GM12878 (cell line): ENCODE data around the gene DIO3. TPM values are rescaled to one million over a fixed set of nuclear protein-coding genes. Genes with fewer than 3 reads are reported as not detected.

Experiments used
- ATAC-seq: fragments of 200-7000 bp; cut with Tn5 transposase; 3 replicates; pipeline ENCODE4 v1.9.1; 2020; ENCODE audit warnings: mild to moderate bottlenecking, moderate library complexity
- BruUV-seq: library from RNA; stranded (reverse); fragments of 400-500 nt; replicated peaks from 2 replicates; lab custom pipeline; 2021; lab: Mats Ljungman, UMichigan
- CTCF ChIA-PET: fragments of 300-600 bp; sonication (Branson Sonifier 250); formaldehyde crosslinking; extraction: SDS; loops from one replicate; lab custom pipeline; 2021; ENCODE audit warnings: inconsistent platforms; lab: Yijun Ruan, JAX
- POLR2A ChIA-PET: fragments of 350-600 bp; formaldehyde crosslinking; extraction: SDS; loops from one replicate; lab custom pipeline; 2021; ENCODE audit warnings: inconsistent platforms; lab: Charles Lee
- RAD21 ChIA-PET: fragments of 300-600 bp; sonication (Branson Sonifier 250); formaldehyde crosslinking; loops from one replicate; lab custom pipeline; 2023; ENCODE audit warnings: antibody characterized with exemption; ENCODE audit not compliant: unreplicated experiment; lab: Charles Lee
- SMC1A ChIA-PET: fragments of 300-600 bp; sonication (Branson Sonifier 250); formaldehyde crosslinking; loops from one replicate; lab custom pipeline; 2023; ENCODE audit not compliant: unreplicated experiment, uncharacterized antibody; lab: Charles Lee
- DNase-seq: peaks from one replicate; pipeline ENCODE4 v3.0.0-alpha.2; 2011; ENCODE audit warnings: low read depth, low spot score
- FAIRE-seq: peaks from 3 replicates; lab custom pipeline; 2011; peaks lifted over from hg19 to GRCh38; lab: Jason Lieb, UNC
- H2AFZ ChIP-seq: 2 replicates; pipeline ENCODE4 v1.6.0; 2011; ENCODE audit warnings: low read depth, low read length, control low read depth; ENCODE audit not compliant: control insufficient read depth
- H3K27ac ChIP-seq: 2 replicates; pipeline ENCODE4 v1.5.1; 2011; ENCODE audit warnings: control low read depth; ENCODE audit not compliant: control insufficient read depth, insufficient read depth
- H3K27me3 ChIP-seq, 2 experiments: replicated peaks in 1 of 2; 2 replicates each; pipeline versions ENCODE4 v1.6.0 to v1.6.1; 2011; ENCODE audit warnings: low read length in 1 of 2; ENCODE audit not compliant: control insufficient read depth in 2 of 2, insufficient read depth in 2 of 2
- H3K36me3 ChIP-seq, 2 experiments: 2 replicates each; pipeline ENCODE4 v1.5.1; 2011; ENCODE audit warnings: low read length in 1 of 2; ENCODE audit not compliant: control insufficient read depth in 2 of 2, insufficient read depth in 2 of 2
- H3K4me1 ChIP-seq: 2 replicates; pipeline ENCODE4 v1.6.1; 2011; ENCODE audit warnings: mild to moderate bottlenecking, low read length, moderate library complexity, mixed read lengths; ENCODE audit not compliant: control insufficient read depth, insufficient read depth
- H3K4me2 ChIP-seq: 2 replicates; pipeline ENCODE4 v1.6.0; 2011; ENCODE audit warnings: control low read depth; ENCODE audit not compliant: control insufficient read depth, insufficient read depth
- H3K4me3 ChIP-seq: fragments of 200-600 bp; sonication (generic); 2 replicates; pipeline ENCODE4 v1.5.1; 2016
- H3K79me2 ChIP-seq: 2 replicates; pipeline ENCODE4 v1.6.0; 2011; ENCODE audit warnings: low read length; ENCODE audit not compliant: control insufficient read depth, insufficient read depth
- H3K9ac ChIP-seq: 2 replicates; pipeline ENCODE4 v1.8.0; 2011; ENCODE audit warnings: low read length, control low read depth, mixed read lengths; ENCODE audit not compliant: control insufficient read depth, insufficient read depth
- H3K9me3 ChIP-seq: replicated peaks from 3 replicates; pipeline ENCODE4 v1.5.1; 2011; ENCODE audit warnings: mild to moderate bottlenecking, low read length; ENCODE audit not compliant: control insufficient read depth, insufficient read depth
- H4K20me1 ChIP-seq: 2 replicates; pipeline ENCODE4 v1.6.0; 2011; ENCODE audit not compliant: control insufficient read depth, insufficient read depth
- MAX ChIP-seq: IDR thresholded peaks from 2 replicates; pipeline ENCODE4 v1.6.1; 2012; ENCODE audit warnings: low read depth, low read length, improper control_type of control experiment
- MEF2B ChIP-seq: fragments of 450-650 bp; IDR thresholded peaks from 2 replicates; pipeline ENCODE4 v1.6.1; 2018; ENCODE audit warnings: mild to moderate bottlenecking, moderate library complexity; ENCODE audit not compliant: partially characterized antibody, poor library complexity, severe bottlenecking
- NKRF ChIP-seq: fragments of 450-650 bp; conservative IDR thresholded peaks from 2 replicates; pipeline ENCODE4 v1.6.1; 2017; ENCODE audit warnings: mild to moderate bottlenecking, moderate library complexity
- NR2F1 ChIP-seq: fragments of 450-650 bp; conservative IDR thresholded peaks from 2 replicates; pipeline ENCODE4 v1.6.1; 2017; ENCODE audit warnings: mild to moderate bottlenecking
- SIN3A ChIP-seq: IDR thresholded peaks from 2 replicates; pipeline ENCODE4 v1.6.1; 2012; ENCODE audit warnings: low read depth, low read length, improper control_type of control experiment
- TAF1 ChIP-seq: IDR thresholded peaks from 2 replicates; pipeline ENCODE4 v1.6.1; 2011; ENCODE audit warnings: mild to moderate bottlenecking, low read depth, low read length, borderline replicate concordance
- TCF12 ChIP-seq: IDR thresholded peaks from 2 replicates; pipeline ENCODE4 v1.6.1; 2011; ENCODE audit warnings: low read depth, mild to moderate bottlenecking, low read length
- YBX1 ChIP-seq: fragments of 450-650 bp; IDR thresholded peaks from 2 replicates; pipeline ENCODE4 v1.6.1; 2016; ENCODE audit warnings: antibody characterized with exemption
- WGBS: methylation state at CpG from one replicate; pipeline ENCODE4 v1.1.6; 2016; ENCODE audit warnings: low lambda C conversion rate; ENCODE audit not compliant: insufficient replicate concordance, insufficient coverage; ENCODE audit errors: missing lambda C conversion rate; 5-methylcytosine and 5-hydroxymethylcytosine counted together
- in situ Hi-C: fragments of 300-500 bp; cut with MboI; formaldehyde crosslinking; loops from 9 replicates; pipeline ENCODE4 v1.14.3; 2018; ENCODE audit warnings: mixed read lengths
- intact Hi-C: fragments of 100-400 bp; cut with micrococcal nuclease; formaldehyde crosslinking; loops from one replicate; pipeline ENCODE4 v1.14.2; 2022; ENCODE audit not compliant: unreplicated experiment
- polyA plus RNA-seq, 11 experiments: library from polyadenylated mRNA; depleted of rRNA in 4 of 11; unstranded in 6 of 11; stranded (reverse) in 5 of 11; fragments of >200 nt; fragmentation: Nextera tagmentation in 4 of 11; fragmentation: Illumina TruSeq in 1 of 11; extraction: Ambion mirVana in 4 of 11; extraction: Trizol in 1 of 11; gene quantifications; 1 replicate in 1 of 11; 2 replicates in 10 of 11; pipeline versions ENCODE4 v1.2.1 to v1.2.3, GENCODE V29; 2011 to 2016; ENCODE audit warnings: inconsistent platforms in 2 of 11, missing spikeins in 2 of 11, low read depth in 1 of 11
- total RNA-seq, 4 experiments: library from RNA; depleted of rRNA in 3 of 4; stranded (reverse); fragments of >200 nt in 3 of 4; fragmentation: Illumina TruSeq in 1 of 4; extraction: Trizol in 1 of 4; gene quantifications; 2 replicates each; pipeline versions ENCODE4 v1.2.1 to v1.2.3, GENCODE V29; 2013 to 2021

Gene DIO3
- total and polyA plus RNA-seq, 10 of the 15 experiments (the other 5 are each of a cell fraction or from before 2014, with no cell fraction given): not detected

GRCh38 chr14:101547961-101548669, 13.2 kb upstream of the DIO3 start (continued):
- TF ChIP-seq NKRF: no peak
- TF ChIP-seq TAF1: no peak
- no peak for TF ChIP-seq SIN3A
- no peak for TF ChIP-seq MEF2B
- TF ChIP-seq TCF12: no peak

- no peak overlapping the region for H3K9ac ChIP-seq
- in situ Hi-C loops: no loop called here
- H3K27ac ChIP-seq: no peak overlapping the region
- H3K36me3 ChIP-seq: no peaks in the 10 kb centered on the region
- intact Hi-C loops: no loop called here
- FAIRE-seq (no peak), DNase-seq (no peak), ATAC-seq (no peak)
- no peaks in the 10 kb centered on the region; the same call in 2 of the 3 replicates for H3K9me3 ChIP-seq
- RAD21 ChIA-PET: no interaction called here
- H3K4me2 ChIP-seq: no peak overlapping the region
- no peak overlapping the region for H3K4me3 ChIP-seq
- no peak for TF ChIP-seq MAX
- TF ChIP-seq NR2F1: no peak
- no peak for TF ChIP-seq YBX1
- H3K79me2 ChIP-seq: no peaks in the 10 kb centered on the region
- H4K20me1 ChIP-seq: no peaks in the 10 kb centered on the region
- no peaks in the 10 kb centered on the region for H3K27me3 ChIP-seq
- no peak overlapping the region for H2AFZ ChIP-seq
- SMC1A ChIA-PET: no interaction called here
- no peaks in the 10 kb centered on the region for H3K4me1 ChIP-seq
- CTCF ChIA-PET: no interaction called here
- BruUV-seq: no TSS peak
- WGBS: 0% methylated on average over 3 of the region's 5 CpGs
- POLR2A ChIA-PET: no interaction called here
Observed at GRCh38 chr14:101548710-101549109, 12.6 kb upstream of the DIO3 start.
